IPS-11a (cell line): ENCODE data around the gene A2M.

ENCODE experiments used
- H3K4me3 ChIP-seq: one replicate; pipeline ENCODE4 v1.5.1; 2013; ENCODE audit warnings: low read depth, low read length, control low read depth

A2M gene

GRCh38 chr12:9099552-9100190, 16.0 kb downstream of the A2M start:
- no peak overlapping the region for H3K4me3 ChIP-seq

- no peak overlapping the region for H3K4me3 ChIP-seq
These were observed 17.2 kb downstream of the A2M start for GRCh38 chr12:9098463-9099026.

DNA sequence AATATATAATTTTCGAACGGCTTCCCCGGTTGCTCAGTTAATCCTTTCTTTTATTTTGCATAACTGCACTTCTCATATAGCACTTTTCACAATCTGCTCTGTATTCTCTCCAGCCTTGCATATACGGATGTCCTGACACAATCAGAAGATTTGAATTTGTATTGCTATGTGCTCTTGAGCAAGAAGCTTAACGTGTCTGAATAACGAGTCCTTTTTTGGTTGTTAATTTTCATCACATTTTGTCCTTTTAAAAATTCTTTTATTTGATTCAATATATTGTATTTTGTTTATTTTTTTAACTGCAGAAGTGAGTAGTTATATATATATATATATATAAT, 17.6 kb downstream of the A2M start:
- no peak overlapping the region for H3K4me3 ChIP-seq

DNA sequence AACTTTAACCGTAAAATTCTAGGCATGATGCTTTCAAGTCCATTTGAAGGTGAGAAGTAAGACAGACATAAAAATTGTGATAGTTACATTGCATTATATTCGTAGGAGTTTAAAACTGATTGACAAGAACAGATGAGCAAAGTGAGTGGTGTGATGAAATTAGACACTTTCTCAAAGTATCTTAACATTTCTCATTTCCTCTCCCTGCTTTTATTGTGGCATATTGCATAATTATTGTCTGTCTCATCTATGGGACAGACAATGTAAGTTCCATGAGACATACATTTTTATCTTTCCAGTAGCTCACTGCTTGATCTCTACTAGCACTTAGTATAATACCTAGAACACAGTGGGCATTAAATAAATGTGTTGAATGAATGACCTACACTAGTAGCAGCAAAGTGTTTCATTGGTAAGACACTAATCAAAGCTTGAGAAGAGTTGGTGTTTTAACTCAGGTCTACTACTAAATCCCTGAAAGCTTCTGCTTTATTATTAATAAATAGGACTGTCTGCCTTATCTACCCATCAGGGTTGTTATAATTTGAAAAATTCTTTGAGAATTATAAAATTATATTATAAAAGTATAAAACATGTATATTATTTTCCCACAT, 19.0 kb downstream of the A2M start:
- no peak overlapping the region for H3K4me3 ChIP-seq

DNA sequence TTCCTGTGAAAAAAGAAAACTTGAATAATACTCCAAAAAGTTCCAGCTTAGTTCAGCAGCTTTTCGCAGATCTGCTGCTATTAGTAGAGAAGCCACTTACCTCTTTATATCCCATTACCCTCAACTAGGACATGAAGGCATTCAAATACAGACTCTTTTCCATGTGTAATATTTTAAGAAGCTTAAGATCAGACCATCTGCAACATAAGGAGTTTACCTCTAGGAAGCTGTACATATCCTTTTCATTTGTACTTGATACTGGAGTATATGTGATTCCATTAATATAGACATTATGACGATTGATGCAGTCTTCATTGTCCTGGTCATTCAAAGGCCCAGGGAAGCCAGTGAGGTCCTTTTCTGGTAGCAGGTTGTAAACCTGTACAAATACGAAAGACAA, 20.4 kb downstream of the A2M start:
- no peak overlapping the region for H3K4me3 ChIP-seq

DNA sequence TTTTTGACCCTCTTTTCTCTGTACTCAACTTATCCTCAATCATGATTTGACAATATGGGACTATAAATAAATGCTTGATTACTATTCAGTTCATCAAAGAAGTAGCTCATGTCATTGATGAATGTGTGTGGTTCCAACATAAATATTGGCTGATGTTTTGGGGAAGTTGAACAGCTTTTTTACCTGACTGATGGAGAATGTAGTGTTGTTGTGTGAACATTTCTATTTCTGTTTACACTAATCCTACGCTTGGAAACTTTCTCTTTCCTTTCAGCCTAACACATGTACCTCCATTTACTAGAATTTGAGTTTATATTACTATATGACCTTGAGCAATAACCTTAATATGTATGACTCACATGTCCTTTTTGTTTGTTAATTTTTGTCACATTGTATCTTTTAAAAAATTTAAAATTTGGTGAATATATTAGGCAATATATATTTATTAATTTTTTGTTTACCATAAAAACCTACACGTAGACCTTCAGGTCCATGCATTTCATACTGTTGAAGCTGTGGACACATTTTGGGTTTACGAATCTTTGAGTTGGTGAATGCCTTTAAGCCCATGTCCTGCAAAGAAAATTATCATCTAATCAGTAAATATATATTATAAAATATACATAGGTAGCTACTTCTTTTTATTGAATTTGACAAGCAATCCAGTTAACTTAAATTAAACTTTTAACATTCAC, 21.1 kb downstream of the A2M start:
- H3K4me3 ChIP-seq = no peak overlapping the region

DNA sequence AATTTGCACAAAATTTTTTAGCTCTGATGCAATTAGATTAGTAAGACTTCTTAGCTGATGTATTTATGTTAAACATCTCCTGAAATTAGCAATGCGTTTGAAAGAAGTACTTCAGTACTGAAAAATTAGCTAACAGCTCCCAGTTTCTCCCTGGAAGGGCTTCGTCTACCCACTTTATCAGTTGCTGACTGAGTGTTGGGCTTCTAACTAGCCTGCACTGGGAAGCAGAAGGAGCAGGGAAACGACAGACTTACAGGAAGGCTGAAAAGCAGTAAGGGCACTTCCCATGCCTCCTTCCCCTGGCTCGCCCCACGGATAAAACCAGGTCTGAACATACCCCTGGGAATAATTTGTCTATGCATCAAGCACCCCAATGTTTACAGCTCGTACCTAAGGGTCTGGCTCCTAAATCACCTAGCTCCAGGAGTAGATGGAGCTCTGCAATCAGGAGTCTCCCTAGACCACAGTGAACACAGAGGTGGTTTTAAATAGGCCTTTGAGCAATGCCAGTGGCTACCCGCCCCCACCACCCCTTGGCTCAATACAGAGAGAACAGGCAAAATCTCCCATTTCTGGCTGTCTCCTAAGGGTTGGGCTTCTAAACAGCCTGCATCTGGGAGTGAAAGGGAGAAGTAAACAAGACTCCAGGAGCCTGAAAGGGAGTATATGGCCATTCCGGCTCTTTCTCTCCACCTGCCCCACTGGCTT, 23.7 kb downstream of the A2M start:
- H3K4me3 ChIP-seq = no peak overlapping the region

GRCh38 chr12:9090220-9090619, 25.5 kb downstream of the A2M start:
- no peak overlapping the region for H3K4me3 ChIP-seq

- no peak overlapping the region for H3K4me3 ChIP-seq
These were observed 28.5 kb downstream of the A2M start for GRCh38 chr12:9087087-9087835.

DNA sequence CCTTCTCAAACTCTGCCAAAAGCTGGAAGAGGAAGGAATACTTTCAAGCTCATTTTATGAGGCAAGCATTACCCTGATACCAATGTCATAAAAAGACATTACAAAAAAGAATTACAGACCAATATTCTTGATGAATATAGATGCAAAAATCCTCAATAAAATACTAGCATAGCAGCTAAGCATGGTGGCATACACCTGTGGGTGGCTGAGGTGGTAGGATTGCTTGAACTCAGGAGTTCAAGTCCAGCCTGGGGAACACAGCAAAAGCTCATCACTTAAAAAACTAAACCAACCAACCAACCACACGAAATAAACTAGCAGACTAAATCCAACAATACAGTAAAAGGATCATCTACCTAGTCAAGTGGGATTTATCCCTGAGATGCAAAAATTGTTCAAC, 29.6 kb downstream of the A2M start:
- no peak overlapping the region for H3K4me3 ChIP-seq

GRCh38 chr12:9084417-9084816, 31.3 kb downstream of the A2M start:
- H3K4me3 ChIP-seq = no peak overlapping the region

DNA sequence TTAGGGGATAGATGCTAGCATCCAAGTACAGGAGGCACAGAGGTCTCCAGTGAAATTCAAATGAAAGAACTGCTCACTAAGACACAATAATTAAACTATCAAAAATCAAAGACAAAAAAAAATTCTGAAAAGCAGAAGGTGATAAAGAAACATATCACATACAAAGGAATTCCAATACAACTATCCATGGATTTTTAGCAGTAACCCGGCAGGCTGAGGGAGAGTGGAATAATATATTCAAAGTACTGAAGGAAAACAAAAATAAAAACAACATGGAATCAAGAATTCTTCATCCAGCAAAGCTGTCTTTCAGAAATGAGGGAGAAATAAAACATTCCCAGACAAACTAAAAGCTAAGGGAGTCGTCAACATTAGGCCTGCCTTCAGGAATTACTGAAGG, 31.9 kb downstream of the A2M start:
- no peak overlapping the region for H3K4me3 ChIP-seq

- H3K4me3 ChIP-seq = no peak overlapping the region
These were observed 33.9 kb downstream of the A2M start for GRCh38 chr12:9081667-9082427.

DNA sequence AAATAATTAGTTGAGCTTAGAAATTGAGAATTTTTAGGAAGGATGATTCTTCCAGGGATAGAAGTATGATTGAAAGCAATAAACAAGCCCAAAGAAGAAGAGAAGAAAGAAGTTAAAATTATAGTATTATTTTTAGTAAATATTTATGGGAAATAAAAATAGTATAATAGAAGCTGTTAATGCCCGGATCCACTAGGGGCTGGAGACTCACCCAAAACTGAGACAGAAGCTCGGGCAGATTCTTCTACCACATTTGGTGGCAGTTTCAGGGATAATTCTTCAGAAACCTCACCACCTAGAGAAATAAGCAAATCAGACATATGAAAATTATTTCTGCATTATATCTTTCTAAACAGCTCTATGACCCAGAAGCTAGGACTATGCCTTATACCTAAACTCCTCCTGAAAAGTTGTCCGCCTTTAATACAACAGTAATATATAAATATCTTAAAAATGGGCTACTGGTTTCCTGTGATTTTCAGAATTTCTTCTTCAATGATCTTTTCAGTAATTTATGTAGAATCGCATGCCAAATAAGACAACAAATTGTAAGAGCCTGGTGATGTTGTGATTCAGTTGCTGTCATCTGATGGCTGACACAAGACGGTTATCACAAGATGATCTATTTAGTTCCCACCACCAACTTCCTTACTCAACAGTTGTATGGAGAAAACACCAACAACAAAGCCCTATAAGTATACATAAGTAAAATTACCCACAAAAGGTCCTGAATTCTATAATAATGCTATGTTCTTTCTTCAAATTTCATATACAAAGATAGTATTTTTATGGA, 35.6 kb downstream of the A2M start:
- H3K4me3 ChIP-seq = no peak overlapping the region

DNA sequence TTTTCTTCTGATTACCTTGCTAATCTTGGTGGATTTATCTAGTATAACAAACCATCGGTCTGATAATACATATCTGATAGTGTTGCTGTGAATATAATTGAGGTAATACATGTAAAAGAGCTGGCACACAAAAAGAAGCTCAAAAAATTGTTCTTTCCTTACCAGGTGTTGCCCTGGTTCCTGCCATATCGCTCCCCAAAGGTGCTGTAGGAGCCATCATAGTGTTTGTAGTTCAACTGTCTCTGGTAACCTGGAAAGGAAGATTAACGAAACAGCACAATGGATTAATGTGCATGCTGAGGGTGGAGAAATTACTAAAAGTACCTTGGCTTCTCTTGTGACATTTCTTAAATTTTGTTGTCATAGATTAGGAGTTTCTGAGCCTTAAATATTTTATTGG, 36.6 kb downstream of the A2M start:
- H3K4me3 ChIP-seq = no peak overlapping the region

- H3K4me3 ChIP-seq = no peak overlapping the region
These were observed 38.3 kb downstream of the A2M start for GRCh38 chr12:9077152-9078031.

- H3K4me3 ChIP-seq = no peak overlapping the region
These were observed 39.0 kb downstream of the A2M start for GRCh38 chr12:9076733-9077132.

- H3K4me3 ChIP-seq = no peak overlapping the region
These were observed 40.6 kb downstream of the A2M start for GRCh38 chr12:9075138-9075535.
